HEK293T (cell line): ENCODE data around the gene DHX16.

Experiments
- CTCF ChIA-PET: fragments of 350-600 bp; formaldehyde crosslinking; extraction: SDS; loops from one replicate; lab custom pipeline; 2021; ENCODE audit warnings: antibody characterized with exemption, inconsistent platforms; lab: Yijun Ruan, JAX
- POLR2A ChIA-PET: fragments of 350-600 bp; formaldehyde crosslinking; extraction: SDS; loops from one replicate; lab custom pipeline; 2020; ENCODE audit warnings: antibody characterized with exemption, inconsistent platforms; lab: Yijun Ruan, JAX
- DNase-seq: peaks from one replicate; pipeline ENCODE4 v3.0.0; 2012; ENCODE audit warnings: mixed read lengths; ENCODE audit errors: extremely low spot score
- ARNT ChIP-seq: fragments of 450-650 bp; IDR thresholded peaks from 2 replicates; pipeline ENCODE4 v1.6.1; 2017; ENCODE audit warnings: mild to moderate bottlenecking
- BHLHE40 ChIP-seq: fragments of 450-650 bp; IDR thresholded peaks from 2 replicates; pipeline ENCODE4 v1.6.1; 2016; ENCODE audit warnings: mild to moderate bottlenecking, moderate library complexity, borderline replicate concordance
- CTBP1 ChIP-seq: fragments of 450-650 bp; IDR thresholded peaks from 2 replicates; pipeline ENCODE4 v1.6.1; 2016; ENCODE audit warnings: borderline replicate concordance
- ELF4 ChIP-seq: fragments of 450-650 bp; IDR thresholded peaks from 2 replicates; pipeline ENCODE4 v1.6.1; 2017; ENCODE audit warnings: antibody characterized with exemption
- FOXA1 ChIP-seq: fragments of 450-650 bp; IDR thresholded peaks from 2 replicates; pipeline ENCODE4 v1.6.1; 2016; ENCODE audit warnings: mild to moderate bottlenecking
- FOXK2 ChIP-seq: fragments of 450-650 bp; IDR thresholded peaks from 2 replicates; pipeline ENCODE4 v1.6.1; 2016; ENCODE audit warnings: mild to moderate bottlenecking
- FOXM1 ChIP-seq: fragments of 450-650 bp; IDR thresholded peaks from 2 replicates; pipeline ENCODE4 v1.6.1; 2017; ENCODE audit warnings: mild to moderate bottlenecking, borderline replicate concordance
- HDGF ChIP-seq: fragments of 450-650 bp; IDR thresholded peaks from 2 replicates; pipeline ENCODE4 v1.6.1; 2017; ENCODE audit warnings: antibody characterized with exemption, borderline replicate concordance
- L3MBTL2 ChIP-seq: fragments of 450-650 bp; conservative IDR thresholded peaks from 2 replicates; pipeline ENCODE4 v1.6.1; 2016; ENCODE audit warnings: mild to moderate bottlenecking
- LEF1 ChIP-seq: fragments of 450-650 bp; IDR thresholded peaks from 2 replicates; pipeline ENCODE4 v1.6.1; 2017; ENCODE audit warnings: mild to moderate bottlenecking, borderline replicate concordance
- NFRKB ChIP-seq: fragments of 450-650 bp; IDR thresholded peaks from 2 replicates; pipeline ENCODE4 v1.6.1; 2016; ENCODE audit warnings: mild to moderate bottlenecking, moderate library complexity
- SP1 ChIP-seq: fragments of 450-650 bp; IDR thresholded peaks from 2 replicates; pipeline ENCODE4 v1.6.1; 2017
- SUZ12 ChIP-seq: fragments of 450-650 bp; IDR thresholded peaks from 2 replicates; pipeline ENCODE4 v1.6.1; 2016; ENCODE audit warnings: mild to moderate bottlenecking
- TARDBP ChIP-seq: fragments of 450-650 bp; IDR thresholded peaks from 2 replicates; pipeline ENCODE4 v1.6.1; 2016
- ZNF384 ChIP-seq: fragments of 450-650 bp; IDR thresholded peaks from 2 replicates; pipeline ENCODE4 v1.6.1; 2016
- TF ChIP-seq, protein P1 (sequence below): fragments of 450-650 bp; IDR thresholded peaks from 2 replicates; pipeline ENCODE4 v1.6.1; 2016

The DHX16 gene

DNA sequence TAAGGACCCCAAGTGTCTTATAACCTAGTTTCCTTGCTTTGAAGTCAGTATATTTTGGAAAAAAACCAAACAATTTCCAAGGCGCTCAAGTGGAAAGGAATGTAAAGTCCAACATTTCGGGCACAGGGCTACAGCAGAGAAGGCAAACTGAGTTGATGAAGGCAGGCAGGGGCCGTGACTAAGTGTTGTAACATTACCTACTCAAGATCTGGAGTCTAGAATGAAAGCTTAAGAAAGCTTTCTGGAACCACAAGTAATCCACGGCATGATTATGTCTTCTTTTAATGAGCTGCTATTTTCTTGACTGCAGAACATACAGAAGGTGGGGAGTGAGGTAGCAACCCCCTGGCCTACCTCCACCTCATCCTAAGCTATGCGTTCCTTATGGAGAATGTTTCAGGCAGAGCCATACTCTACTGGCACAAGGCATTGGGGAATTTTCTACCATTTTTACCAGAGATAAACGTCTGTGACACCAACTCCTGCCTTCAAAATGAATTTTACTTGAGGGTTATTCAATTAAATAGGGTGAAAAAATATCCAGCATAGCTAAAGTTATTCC is 60.0 kb downstream of the DHX16 start:
- ChIA-PET CTCF (interaction anchor here (1.2 to 1.3 kb wide), 3 partner anchors 12 to 71 kb away, joined by 3 to 5 read pairs (median 4); no protein-coding TSS in a partner anchor), POLR2A (interaction anchor here (0.7 to 4.8 kb wide), 16 partner anchors 9 to 369 kb away, joined by 3 to 90 read pairs (median 5); partner anchors contain the start of genes ATAT1, MDC1 and PRR3)
- TF ChIP-seq L3MBTL2 (no peak), CTBP1 (no peak), SP1 (no peak), FOXM1 (no peak)
- TF ChIP-seq, protein P1, sequence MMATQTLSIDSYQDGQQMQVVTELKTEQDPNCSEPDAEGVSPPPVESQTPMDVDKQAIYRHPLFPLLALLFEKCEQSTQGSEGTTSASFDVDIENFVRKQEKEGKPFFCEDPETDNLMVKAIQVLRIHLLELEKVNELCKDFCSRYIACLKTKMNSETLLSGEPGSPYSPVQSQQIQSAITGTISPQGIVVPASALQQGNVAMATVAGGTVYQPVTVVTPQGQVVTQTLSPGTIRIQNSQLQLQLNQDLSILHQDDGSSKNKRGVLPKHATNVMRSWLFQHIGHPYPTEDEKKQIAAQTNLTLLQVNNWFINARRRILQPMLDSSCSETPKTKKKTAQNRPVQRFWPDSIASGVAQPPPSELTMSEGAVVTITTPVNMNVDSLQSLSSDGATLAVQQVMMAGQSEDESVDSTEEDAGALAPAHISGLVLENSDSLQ: no peak
- DNase-seq: no peak

DNA sequence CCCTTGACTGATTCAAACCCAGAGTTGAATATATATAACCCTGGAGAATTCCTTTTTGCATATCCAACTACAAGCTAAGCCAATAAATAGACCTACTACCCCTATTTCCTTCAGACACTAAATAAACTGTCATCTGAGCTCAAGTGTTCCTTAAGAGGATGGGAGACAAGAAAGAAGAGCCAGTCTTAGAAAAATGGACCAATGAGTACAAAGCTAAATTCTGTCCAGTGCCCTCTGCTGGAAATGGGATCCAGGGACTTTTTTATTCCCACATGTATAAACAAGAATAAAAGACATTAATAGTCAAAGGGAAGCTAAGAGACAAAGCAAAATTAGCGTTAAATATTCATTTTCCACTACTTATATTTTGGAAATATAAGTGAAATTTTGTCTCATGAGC is 60.6 kb downstream of the DHX16 start:
- TF ChIP-seq HDGF (no peak), LEF1 (no peak), ELF4 (no peak)
- ChIA-PET POLR2A (interaction anchor here (1.0 to 4.8 kb wide), 8 partner anchors 8 to 107 kb away, joined by 3 to 90 read pairs (median 8); partner anchors contain the start of gene ATAT1), CTCF (interaction anchor here (1.2 to 1.3 kb wide), 3 partner anchors 11 to 71 kb away, joined by 3 to 5 read pairs (median 4); no protein-coding TSS in a partner anchor)
- no peak for DNase-seq

DNA sequence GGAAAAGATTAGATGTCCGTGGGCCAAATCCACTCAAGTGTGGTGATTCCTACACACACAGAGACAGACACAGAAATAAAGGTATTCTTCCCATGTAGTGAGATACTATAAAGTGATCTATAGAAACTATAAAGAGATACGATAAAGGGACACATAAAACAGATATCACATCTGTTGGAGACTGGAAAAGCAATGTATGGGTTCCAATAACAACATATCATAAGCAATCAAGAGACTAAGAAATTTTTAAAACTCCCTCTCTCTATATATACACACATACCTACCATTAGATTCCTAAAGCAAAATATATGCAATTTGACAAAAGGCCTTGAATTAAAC is 61.0 kb downstream of the DHX16 start:
- ChIA-PET POLR2A (interaction anchor here (1.0 to 4.8 kb wide), 5 partner anchors 13 to 107 kb away, joined by 5 to 90 read pairs (median 6); partner anchors contain the start of gene ATAT1), CTCF (no interaction called here)
- DNase-seq: no peak
- TF ChIP-seq ARNT (no peak), CTBP1 (no peak), BHLHE40 (no peak), SUZ12 (no peak)

DNA sequence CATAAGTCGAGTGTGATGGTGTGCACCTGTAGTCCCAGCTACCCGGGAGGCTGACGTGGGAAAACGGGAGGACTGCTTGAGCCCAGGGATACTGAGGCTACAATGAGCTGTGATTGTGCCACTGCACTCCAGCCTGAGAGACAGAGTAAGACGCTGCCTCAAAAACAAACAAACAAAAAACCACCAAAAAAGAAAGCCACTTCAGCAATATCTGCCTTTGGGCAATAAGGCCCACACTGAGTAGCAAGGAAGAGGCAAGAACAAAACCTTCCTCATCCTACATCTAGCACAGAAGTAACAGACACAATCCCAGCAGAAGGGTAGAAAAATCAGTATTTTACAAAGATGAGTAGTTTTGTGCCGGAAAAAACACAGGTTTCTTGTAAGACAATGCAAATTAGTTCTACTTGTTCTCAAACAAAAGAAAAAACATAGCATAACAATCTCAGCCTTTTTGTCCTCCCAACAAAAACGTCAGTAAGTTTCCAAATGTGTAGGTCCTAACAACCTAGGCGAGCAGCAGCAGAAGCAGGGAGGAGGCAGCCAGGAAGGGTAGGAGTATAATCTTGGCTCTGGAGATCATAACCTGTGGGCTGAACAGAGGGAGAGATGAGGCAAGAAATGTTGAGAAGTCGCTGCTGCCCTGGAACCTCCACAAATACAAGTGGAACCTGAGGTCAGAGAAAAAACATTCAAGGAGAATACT is 61.5 kb downstream of the DHX16 start:
- TF ChIP-seq SUZ12: no peak
- TF ChIP-seq FOXM1: no peak
- no peak for TF ChIP-seq CTBP1
- no peak for TF ChIP-seq ELF4
- no peak for TF ChIP-seq BHLHE40
- TF ChIP-seq FOXK2: no peak
- TF ChIP-seq, protein P1: no peak
- TF ChIP-seq SP1: no peak
- no peak for TF ChIP-seq ARNT
- TF ChIP-seq LEF1: no peak
- CTCF ChIA-PET: interaction anchor here (1.1 kb wide), 1 partner anchor 79 kb away, joined by 4 read pairs; no protein-coding TSS in a partner anchor
- POLR2A ChIA-PET: interaction anchor here (1.0 to 4.8 kb wide), 3 partner anchors 11 to 40 kb away, joined by 4 to 90 read pairs (median 7); partner anchors contain the start of gene ABCF1
- DNase-seq: no peak

DNA sequence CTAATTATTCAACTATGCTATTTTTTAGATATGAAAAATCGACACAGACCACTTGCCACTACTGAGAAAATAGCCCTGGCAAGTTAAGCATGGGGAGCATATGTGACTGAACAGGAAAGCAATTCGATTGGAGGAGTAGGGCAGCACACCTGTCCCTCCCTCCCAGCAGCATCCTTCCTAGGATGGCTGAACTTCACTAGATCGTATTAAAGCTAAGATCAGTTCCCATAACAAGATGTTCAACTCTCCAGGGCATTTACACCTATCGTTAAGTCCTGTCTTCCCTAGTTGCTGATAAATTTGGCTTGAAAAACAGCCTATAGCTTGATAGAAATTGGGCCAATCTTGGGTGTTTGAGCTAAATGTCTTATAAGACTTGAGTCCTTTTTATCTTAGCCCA is 62.7 kb downstream of the DHX16 start:
- TF ChIP-seq FOXA1: no peak
- TF ChIP-seq NFRKB: no peak
- TF ChIP-seq SP1: no peak
- TF ChIP-seq, protein P1: no peak
- no peak for TF ChIP-seq FOXM1
- TF ChIP-seq CTBP1: no peak
- no peak for TF ChIP-seq BHLHE40
- no peak for TF ChIP-seq ZNF384
- TF ChIP-seq HDGF: no peak
- no peak for TF ChIP-seq LEF1
- no peak for TF ChIP-seq ELF4
- ChIA-PET CTCF (interaction anchor here (1.1 kb wide), 1 partner anchor 78 kb away, joined by 4 read pairs; no protein-coding TSS in a partner anchor), POLR2A (interaction anchor here (0.7 to 1.4 kb wide), 4 partner anchors 10 to 39 kb away, joined by 3 to 7 read pairs (median 4); partner anchors contain the start of gene ABCF1)
- DNase-seq: no peak

DNA sequence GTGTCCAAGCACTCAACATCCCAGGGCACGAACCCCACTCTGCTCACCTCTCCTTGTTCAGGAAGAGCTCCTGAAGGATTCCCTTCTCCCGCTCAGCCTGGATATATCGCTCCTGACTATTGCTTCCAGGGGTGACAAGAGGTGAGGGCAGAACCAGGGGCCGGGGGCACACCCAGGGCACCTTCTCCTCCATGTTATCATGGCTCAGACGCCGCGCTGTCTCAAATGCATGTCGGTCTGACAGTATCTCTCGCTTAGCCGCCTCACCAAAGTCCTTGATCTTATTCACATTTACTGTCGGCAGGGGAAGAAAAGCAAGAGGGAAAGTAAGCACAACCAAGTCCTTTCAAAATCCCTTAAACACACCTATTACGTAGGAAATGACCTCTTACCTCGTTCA is 68.8 kb downstream of the DHX16 start:
- DNase-seq: no peak
- no peak for TF ChIP-seq FOXM1
- no peak for TF ChIP-seq LEF1
- no peak for TF ChIP-seq FOXA1
- no peak for TF ChIP-seq SUZ12
- TF ChIP-seq BHLHE40: no peak
- no peak for TF ChIP-seq ELF4
- no peak for TF ChIP-seq SP1
- no peak for TF ChIP-seq NFRKB
- no peak for TF ChIP-seq L3MBTL2
- TF ChIP-seq ZNF384: no peak
- TF ChIP-seq FOXK2: no peak
- TF ChIP-seq ARNT: no peak
- TF ChIP-seq CTBP1: no peak
- no peak for TF ChIP-seq HDGF
- TF ChIP-seq TARDBP: no peak
- TF ChIP-seq, protein P1: no peak
- POLR2A ChIA-PET: interaction anchor here (2.4 to 2.7 kb wide), 2 partner anchors 9 to 11 kb away, joined by 13 to 20 read pairs; no protein-coding TSS in a partner anchor
- CTCF ChIA-PET: no interaction called here
